ENCODE data around the gene CDH4.

The CDH4 gene

DNA sequence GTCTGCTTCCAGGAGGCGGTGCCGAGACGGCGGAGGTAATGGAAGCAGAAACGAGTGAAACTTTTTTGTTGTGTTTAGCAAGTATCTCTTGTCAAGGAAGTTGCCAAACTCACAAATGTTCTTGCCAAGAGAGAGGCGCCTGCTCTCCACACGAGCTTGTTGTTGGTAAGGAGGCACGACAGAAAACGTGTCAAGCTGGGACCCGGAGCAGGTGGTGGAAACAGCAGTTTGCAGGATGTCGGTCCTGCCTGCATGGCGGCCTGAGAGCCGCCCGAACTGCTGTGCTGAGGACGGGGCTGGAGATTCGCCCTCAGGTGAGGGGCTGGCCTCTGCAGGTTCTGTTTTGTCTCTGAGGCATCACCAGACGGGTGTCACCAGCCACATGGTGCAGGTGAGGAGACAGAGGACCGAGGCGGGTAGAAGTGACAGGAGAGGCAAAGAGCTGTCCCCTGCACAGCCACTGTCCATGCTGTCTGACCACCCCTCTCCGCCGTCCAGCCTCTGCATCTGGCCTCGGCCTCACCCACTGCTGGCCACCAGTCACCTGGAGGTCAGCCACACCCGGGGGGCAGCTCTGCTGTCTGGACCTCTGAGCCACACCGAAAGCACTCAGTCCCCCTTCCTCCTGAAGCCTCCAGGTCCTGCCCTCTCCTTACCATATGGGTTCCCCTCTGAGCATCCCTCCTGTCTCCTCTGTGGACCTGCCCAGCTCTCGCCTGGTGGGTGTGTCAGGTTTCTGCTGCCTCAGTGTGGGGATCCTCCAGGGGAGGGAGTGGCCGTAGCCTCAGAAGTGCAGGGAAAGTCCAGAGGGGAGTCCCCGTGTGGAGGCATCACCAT lies 552.1 kb downstream of the CDH4 start:
- no peak for DNase-seq

GRCh38 chr20:61804752-61805295 lies 552.8 kb downstream of the CDH4 start:
- no peak for DNase-seq

DNA sequence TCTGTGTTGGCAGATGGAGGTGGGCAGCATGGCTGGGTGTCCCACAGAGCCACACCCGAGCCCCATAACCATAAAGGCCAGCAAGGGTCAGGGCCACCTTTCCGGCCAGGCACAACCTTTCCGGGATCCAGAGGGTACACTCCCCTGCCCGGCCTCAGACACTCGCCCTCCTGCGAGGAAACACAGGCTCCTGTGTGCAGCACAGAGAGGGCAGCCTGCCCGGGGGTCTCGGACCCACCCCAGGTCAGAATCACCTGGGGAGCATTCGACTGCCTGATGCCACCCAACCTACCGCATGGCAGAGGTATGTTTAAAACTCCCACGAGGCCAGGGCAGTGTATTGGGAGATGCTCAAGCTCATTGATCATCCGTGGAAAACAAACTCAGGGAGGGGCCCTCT lies 553.3 kb downstream of the CDH4 start:
- no peak for DNase-seq

DNA sequence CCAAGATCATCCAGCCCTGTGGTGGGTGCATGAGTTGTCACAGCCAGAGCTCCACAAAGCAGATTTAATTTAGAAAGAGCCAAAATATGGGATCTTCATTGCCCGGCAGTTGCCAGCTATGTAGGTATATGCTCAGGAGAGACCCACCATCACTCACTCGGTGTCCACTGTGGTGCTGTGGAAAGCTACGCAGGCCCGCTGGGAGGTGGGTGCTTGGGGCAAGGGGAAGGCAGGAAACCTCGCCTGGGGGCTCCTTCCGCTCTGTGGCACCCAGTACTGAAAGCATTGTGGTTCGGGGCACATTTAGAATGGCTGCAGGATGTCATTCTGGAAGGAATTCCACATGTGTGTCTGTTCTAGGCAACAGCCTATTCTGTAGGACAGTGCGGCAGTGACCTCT lies 553.7 kb downstream of the CDH4 start:
- no peak for DNase-seq

DNA sequence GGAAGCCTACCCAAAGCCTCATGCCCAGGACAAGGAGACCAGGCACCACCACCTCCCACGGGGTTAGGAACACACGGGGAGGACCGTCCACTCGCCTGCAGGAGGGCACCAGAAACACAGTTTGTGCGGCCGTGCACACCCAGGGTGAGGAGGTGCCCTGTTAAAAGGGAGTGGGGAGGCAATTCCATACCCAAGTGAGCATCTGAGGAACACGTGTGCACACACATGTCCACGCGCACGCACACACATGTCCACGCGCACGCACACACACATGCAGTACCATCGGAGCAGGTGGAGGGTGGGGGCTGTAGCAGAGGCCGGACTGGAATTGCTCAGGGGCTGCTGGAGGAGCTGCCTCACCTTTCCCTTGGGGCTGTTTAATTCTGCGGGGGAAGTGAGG lies 554.3 kb downstream of the CDH4 start:
- no peak for DNase-seq

- DNase-seq = no peak
Measured at GRCh38 chr20:61806995-61807394, 554.9 kb downstream of the CDH4 start.

GRCh38 chr20:61807471-61808160 lies 555.6 kb downstream of the CDH4 start:
- DNase-seq = no peak

DNA sequence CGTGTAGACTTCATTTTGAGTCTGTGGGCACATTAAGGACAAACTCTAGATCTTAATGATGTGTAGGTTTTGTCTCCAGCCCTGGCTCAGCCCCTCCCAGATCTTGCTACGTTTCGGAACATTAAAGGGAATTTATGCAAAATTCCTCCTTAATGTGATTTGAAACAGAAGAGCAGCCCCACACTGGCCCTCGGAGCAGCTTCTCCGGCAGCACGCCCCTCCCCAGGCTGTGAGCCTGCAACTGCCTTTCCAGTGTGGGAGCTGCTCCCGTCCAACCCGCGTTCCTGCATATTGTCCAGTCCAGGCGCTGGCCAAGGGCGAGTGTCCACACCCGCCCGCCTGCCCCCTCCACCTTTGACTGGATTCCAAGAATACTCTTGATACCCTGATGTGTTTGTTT lies 556.4 kb downstream of the CDH4 start:
- DNase-seq = no peak

GRCh38 chr20:61809006-61809770 lies 557.1 kb downstream of the CDH4 start:
- no peak for DNase-seq

DNA sequence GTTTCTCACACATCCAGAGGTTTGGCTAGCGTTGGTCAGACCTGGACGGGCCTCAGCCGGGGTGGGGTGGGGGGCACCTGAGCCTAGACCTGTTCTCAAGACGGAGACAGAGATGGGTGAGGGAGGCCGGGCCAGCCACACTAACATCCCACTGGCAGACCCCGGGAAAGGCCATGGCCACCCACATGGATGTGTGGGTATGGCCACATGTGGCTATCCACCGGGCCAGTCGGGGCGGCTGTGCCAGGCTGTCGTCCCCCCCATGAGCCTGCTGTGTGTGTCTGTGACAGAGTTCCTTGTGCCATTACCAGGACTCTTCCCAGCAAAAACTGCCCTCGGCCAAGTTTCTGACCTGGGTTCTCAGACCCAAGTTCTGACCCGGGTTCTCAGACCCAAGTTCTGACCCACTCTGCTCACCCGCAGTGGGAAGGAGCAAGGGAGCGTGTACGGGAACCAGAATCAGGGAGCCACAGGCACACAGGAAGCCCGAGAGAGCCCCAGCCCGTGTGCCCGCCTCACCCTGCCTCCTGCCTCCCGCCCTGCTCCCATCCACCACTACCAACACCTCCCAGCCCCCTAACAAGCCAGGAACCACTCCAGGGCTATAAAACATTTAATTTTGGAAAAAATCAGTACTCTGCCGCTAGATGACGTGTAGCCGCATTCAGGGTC lies 558.1 kb downstream of the CDH4 start:
- no peak for DNase-seq

DNA sequence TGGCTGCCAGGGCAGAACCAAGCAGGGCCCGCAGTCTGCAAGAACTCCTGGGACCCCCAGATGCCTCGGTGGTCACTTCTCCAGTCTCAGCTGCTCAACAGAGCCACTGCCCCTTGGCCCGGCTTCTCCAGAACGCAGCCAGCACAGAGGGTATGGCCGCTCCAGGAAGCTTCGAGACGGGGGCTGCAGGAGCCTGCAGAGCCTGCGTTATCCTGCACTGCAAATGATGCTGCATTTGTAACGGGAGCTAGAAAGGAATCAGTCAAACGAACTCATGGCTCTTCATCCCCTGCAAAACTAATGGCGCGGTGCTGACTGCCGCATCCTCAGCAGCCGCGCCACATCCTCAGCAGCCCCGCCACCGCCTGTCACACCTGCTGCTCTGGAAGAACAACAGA lies 558.7 kb downstream of the CDH4 start:
- no peak for DNase-seq

DNA sequence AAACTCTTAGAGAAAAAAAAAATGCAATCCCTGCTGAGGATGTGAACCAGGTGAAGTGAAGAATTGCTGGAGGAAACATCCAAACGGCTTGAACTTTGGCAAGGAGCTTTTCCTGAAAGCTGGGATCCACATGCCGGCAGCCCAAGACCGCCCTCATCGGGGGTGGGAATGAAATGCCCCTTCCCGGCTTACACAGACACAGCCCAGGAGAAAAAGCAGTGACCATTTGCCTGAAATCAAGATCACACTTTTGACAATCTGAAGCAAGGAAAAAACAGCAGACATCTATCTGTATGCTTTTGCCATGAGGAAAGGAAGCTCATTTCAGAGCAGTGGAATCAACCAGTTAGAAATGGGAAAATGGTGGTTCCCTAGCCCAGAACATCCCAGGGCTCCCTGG lies 559.1 kb downstream of the CDH4 start:
- DNase-seq = no peak

- DNase-seq = no peak
Measured at GRCh38 chr20:61812121-61812844, 560.2 kb downstream of the CDH4 start.

DNA sequence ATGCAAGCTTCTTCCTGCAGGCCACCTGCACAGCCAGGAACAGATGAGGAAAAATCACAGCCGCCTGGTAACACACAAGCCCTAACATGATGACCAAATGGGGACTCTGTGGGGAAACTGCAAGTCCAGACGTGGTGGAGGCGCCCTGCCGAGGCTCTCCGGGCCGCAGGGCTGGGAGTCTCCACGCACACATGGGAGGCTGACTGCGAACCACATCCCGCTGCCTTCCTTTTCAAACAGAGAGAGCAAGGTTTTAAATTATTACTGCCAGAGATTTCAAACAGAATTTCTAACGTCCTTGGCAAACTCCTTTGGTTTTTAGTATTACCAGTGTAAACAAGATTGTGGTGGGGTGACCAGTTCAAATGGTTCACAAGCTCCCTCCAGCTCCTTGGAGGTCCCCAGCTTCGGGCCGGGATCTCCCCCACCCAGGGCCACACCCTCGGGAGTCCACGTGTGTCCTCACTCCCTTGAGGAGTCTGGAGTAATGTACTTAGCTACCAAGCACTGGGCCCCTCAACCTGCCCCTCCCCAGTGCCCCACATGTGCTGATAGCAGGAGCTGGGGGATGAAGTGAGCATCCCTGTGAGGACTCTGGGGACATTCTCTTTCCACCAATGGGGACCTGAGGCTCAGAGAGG lies 560.9 kb downstream of the CDH4 start:
- no peak for DNase-seq

- no peak for DNase-seq
Measured at GRCh38 chr20:61813791-61814190, 561.7 kb downstream of the CDH4 start.

GRCh38 chr20:61814244-61814643 lies 562.2 kb downstream of the CDH4 start:
- DNase-seq = no peak

DNA sequence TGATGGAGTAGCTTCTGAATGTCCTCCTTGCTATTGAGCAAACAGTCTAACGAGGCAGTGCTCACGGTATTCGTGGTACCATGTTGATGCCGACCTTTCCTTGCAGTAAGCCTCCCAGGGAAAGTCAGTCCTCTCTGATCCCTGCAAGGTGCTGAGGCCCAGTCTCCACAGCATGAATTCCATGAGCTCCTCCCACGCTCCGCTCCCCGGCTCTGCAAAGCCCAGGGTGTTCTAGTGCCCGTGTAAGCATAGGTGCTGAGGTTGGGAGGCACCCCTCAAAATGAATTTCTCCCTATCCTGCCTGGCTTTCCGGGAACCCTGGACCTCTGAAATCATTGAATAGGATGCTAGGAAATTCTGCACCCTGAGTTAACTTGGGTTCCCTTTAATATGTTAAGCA lies 562.7 kb downstream of the CDH4 start:
- DNase-seq = no peak

DNA sequence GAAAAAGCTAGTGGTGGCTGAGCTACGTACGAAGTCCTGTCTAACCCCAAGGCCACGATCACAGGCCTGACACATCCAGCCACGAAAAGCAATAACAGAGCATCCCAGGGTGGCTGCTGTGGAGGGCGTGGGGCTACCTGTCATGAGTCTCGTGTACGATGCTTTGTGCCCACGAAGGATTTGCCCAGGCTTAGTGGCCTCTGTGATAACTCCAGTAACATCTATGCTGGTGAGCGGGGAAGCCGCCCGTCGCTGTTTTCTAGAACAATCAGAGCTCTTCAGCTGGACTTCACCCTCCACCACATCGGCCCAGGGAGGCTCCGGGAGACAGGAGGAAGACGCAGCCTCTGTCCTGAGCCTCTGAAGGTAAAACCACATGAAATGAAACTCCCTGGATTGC lies 563.1 kb downstream of the CDH4 start:
- no peak for DNase-seq

- no peak for DNase-seq
Measured at GRCh38 chr20:61815678-61816077, 563.6 kb downstream of the CDH4 start.

- DNase-seq = no peak
Measured at GRCh38 chr20:61816606-61817460, 564.8 kb downstream of the CDH4 start.

DNA sequence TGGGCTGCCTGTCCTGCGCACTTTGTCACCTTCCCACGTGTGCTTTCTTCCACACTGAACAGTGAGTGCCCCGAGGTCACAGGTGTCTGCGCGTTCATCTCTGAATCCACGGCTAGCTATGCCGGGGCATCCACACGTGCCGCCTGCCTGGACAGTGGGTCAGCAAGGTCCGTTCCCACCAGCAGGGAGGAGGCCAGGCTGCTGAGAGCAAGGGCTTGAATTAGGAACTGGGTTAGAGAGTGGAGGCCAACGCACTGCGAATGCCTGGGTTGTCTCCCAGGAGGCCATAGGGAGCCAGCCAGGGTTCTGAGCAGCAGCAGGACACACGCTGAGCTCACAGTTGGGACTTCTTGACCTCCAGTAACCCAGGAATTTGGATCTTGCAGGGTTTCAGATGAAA lies 565.5 kb downstream of the CDH4 start:
- DNase-seq = no peak

All from KG1 (cell line).